ENCODE data around the gene SLC6A6.

GRCh38 chr3:14377838-14378169 lies 24.6 kb upstream of the SLC6A6 start:
- TF ChIP-seq EZH2phosphoT487 (IDR thresholded peaks at IDR 0.05) (no peak), EZH2 (IDR thresholded peaks at IDR 0.05) (no peak)
- TF ChIP-seq, protein P1, sequence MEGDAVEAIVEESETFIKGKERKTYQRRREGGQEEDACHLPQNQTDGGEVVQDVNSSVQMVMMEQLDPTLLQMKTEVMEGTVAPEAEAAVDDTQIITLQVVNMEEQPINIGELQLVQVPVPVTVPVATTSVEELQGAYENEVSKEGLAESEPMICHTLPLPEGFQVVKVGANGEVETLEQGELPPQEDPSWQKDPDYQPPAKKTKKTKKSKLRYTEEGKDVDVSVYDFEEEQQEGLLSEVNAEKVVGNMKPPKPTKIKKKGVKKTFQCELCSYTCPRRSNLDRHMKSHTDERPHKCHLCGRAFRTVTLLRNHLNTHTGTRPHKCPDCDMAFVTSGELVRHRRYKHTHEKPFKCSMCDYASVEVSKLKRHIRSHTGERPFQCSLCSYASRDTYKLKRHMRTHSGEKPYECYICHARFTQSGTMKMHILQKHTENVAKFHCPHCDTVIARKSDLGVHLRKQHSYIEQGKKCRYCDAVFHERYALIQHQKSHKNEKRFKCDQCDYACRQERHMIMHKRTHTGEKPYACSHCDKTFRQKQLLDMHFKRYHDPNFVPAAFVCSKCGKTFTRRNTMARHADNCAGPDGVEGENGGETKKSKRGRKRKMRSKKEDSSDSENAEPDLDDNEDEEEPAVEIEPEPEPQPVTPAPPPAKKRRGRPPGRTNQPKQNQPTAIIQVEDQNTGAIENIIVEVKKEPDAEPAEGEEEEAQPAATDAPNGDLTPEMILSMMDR (IDR thresholded peaks at IDR 0.05), result no peak

Data from neural progenitor cell (in vitro differentiated cells).